Right lung (tissue), 5 donors: Measurements from ENCODE around the gene ZNF555. TPM values are rescaled to one million over a fixed set of nuclear protein-coding genes. Genes with fewer than 3 reads are reported as not detected.
"Not testable (repeated sequence)": the region's sequence is repeated elsewhere in the genome, so short reads cannot be mapped to it uniquely, and the experiment has no call there.

ENCODE experiments used
- DNase-seq, 2 donors: peaks; one replicate each; pipeline ENCODE4 v3.0.0-alpha.2; 2013
- polyA plus RNA-seq, 5 donors: library from polyadenylated mRNA; unstranded; fragments of 120-200 nt; gene quantifications; one replicate each; pipeline versions ENCODE4 v1.2.1 to v1.2.3, GENCODE V29; 2013; ENCODE audit warnings: inconsistent platforms in 1 of 5, low replicate concordance in 1 of 5; ENCODE audit not compliant: insufficient read length in 5 of 5, insufficient read depth in 1 of 5

Gene ZNF555
- polyA plus RNA-seq, 5 donors = 8.1 to 12.9 (median 9.4) TPM

- no peak for DNase-seq
These were observed 25.3 kb downstream of the ZNF555 start for GRCh38 chr19:2866495-2867024.

- DNase-seq = no peak
These were observed 26.0 kb downstream of the ZNF555 start, which contains the start of gene ZNF556 for GRCh38 chr19:2867025-2867991. Gene ZNF556 (plus strand): TSS chr19:2867335. CDS start chr19:2867422, 87 bp downstream.

- no peak for DNase-seq
These were observed 28.3 kb downstream of the ZNF555 start for GRCh38 chr19:2869618-2870017.

- not testable (repeated sequence) for DNase-seq
These were observed 30.9 kb downstream of the ZNF555 start for GRCh38 chr19:2872175-2872574.

GRCh38 chr19:2877398-2878331, 36.4 kb downstream of the ZNF555 start:
- DNase-seq = no peak

GRCh38 chr19:2883686-2884439, 42.6 kb downstream of the ZNF555 start:
- DNase-seq = no peak

GRCh38 chr19:2885736-2886135, 44.5 kb downstream of the ZNF555 start:
- no peak for DNase-seq

- peak; percentile 55 to 57 for DNase-seq
These were observed 46.2 kb downstream of the ZNF555 start for GRCh38 chr19:2887391-2887914.

- DNase-seq = no peak
These were observed 47.5 kb downstream of the ZNF555 start for GRCh38 chr19:2888731-2889224.

- DNase-seq = not testable (repeated sequence)
These were observed 49.3 kb downstream of the ZNF555 start for GRCh38 chr19:2890531-2890930.

GRCh38 chr19:2896694-2897093, 55.4 kb downstream of the ZNF555 start:
- DNase-seq = no peak

- peak; percentile 98 for DNase-seq
These were observed 59.3 kb downstream of the ZNF555 start, which contains the start of gene ZNF57 for GRCh38 chr19:2900296-2901252. Gene ZNF57 (plus strand): TSS chr19:2900928. CDS start chr19:2901046, 118 bp downstream.

GRCh38 chr19:2902590-2903218, 61.4 kb downstream of the ZNF555 start:
- no peak for DNase-seq

GRCh38 chr19:2903326-2903725, 62.1 kb downstream of the ZNF555 start:
- DNase-seq = not testable (repeated sequence)

GRCh38 chr19:2905918-2906519, 64.7 kb downstream of the ZNF555 start:
- DNase-seq = no peak

GRCh38 chr19:2906631-2907195, 65.4 kb downstream of the ZNF555 start:
- no peak for DNase-seq
